Ascending aorta (tissue), 2 donors: Measurements from ENCODE around the gene FHOD1. TPM values are rescaled to one million over a fixed set of nuclear protein-coding genes. Genes with fewer than 3 reads are reported as not detected.

Source experiments
- DNase-seq, 2 donors: peaks; one replicate each; pipeline ENCODE4 v3.0.0-alpha.2; 2019; ENCODE audit warnings: low spot score in 2 of 2
- H3K27ac ChIP-seq, 2 donors: fragments of 200-600 bp; sonication (generic); one replicate each; pipeline ENCODE4 v1.5.1; 2016 to 2017; ENCODE audit warnings: mild to moderate bottlenecking in 1 of 2
- H3K27me3 ChIP-seq: fragments of 200-600 bp; sonication (generic); one replicate; pipeline ENCODE4 v1.5.1; 2017
- H3K36me3 ChIP-seq, 2 donors: fragments of 200-600 bp; sonication (generic); one replicate each; pipeline ENCODE4 v1.5.1; 2016
- H3K4me1 ChIP-seq, 2 donors: fragments of 200-600 bp; sonication (generic); one replicate each; pipeline ENCODE4 v1.5.1; 2016 to 2017; ENCODE audit warnings: mild to moderate bottlenecking in 1 of 2
- H3K4me3 ChIP-seq, 2 donors: fragments of 200-600 bp; sonication (generic); one replicate each; pipeline ENCODE4 v1.5.1; 2016 to 2017; ENCODE audit warnings: mild to moderate bottlenecking in 1 of 2
- H3K9me3 ChIP-seq, 2 donors: fragments of 200-600 bp; sonication (generic); one replicate each; pipeline ENCODE4 v1.5.1; 2016
- CTCF ChIP-seq, 3 experiments: fragments of 200-600 bp in 2 of 3; fragments of 450-650 bp in 1 of 3; sonication (generic) in 2 of 3; IDR thresholded peaks; one replicate each; pipeline ENCODE4 v1.5.1; 2016 to 2019; ENCODE audit warnings: antibody characterized with exemption in 3 of 3, mild to moderate bottlenecking in 1 of 3, moderate library complexity in 1 of 3
- intact Hi-C: fragments of 100-400 bp; cut with DNase I; formaldehyde crosslinking; loops from one replicate; pipeline ENCODE4 v1.15.1; 2023
- total RNA-seq: library from RNA; depleted of rRNA; stranded (reverse); fragments of >200 nt; gene quantifications from one replicate; pipeline ENCODE4 v1.1.0, GENCODE V29; 2016

The FHOD1 gene
- total RNA-seq, 1 donor from 2014 or later, result 20.2 TPM

- Histone ChIP-seq H3K4me1 (no peaks in the 10 kb centered on the region), H3K27me3 (no peaks in the 10 kb centered on the region), H3K36me3 (no peaks in the 10 kb centered on the region), H3K9me3 (no peaks in the 10 kb centered on the region), H3K27ac (no peak overlapping the region), H3K4me3 (no peak overlapping the region)
- no peak for TF ChIP-seq CTCF (IDR thresholded peaks at IDR 0.05)
- no peak for DNase-seq
- intact Hi-C loops, result no loop called here
These were observed 10.3 kb upstream of the FHOD1 start for GRCh38 chr16:67257486-67258160.

GRCh38 chr16:67256701-67257230 lies 9.5 kb upstream of the FHOD1 start:
- Histone ChIP-seq H3K27ac (no peak overlapping the region), H3K9me3 (no peaks in the 10 kb centered on the region), H3K27me3 (no peaks in the 10 kb centered on the region), H3K4me3 (no peak overlapping the region), H3K4me1 (no peaks in the 10 kb centered on the region), H3K36me3 (no peaks in the 10 kb centered on the region)
- intact Hi-C loops, result no loop called here
- no peak for TF ChIP-seq CTCF (IDR thresholded peaks at IDR 0.05)
- no peak for DNase-seq

GRCh38 chr16:67255553-67256221 lies 8.4 kb upstream of the FHOD1 start:
- no peaks in the 10 kb centered on the region for H3K4me1 ChIP-seq
- no peak for DNase-seq
- H3K36me3 ChIP-seq, result no peaks in the 10 kb centered on the region
- TF ChIP-seq CTCF (IDR thresholded peaks at IDR 0.05), result no peak
- H3K4me3 ChIP-seq, result no peak overlapping the region
- no peaks in the 10 kb centered on the region for H3K27me3 ChIP-seq
- no peak overlapping the region for H3K27ac ChIP-seq
- H3K9me3 ChIP-seq, result no peaks in the 10 kb centered on the region
- intact Hi-C loops, result no loop called here

- TF ChIP-seq CTCF (IDR thresholded peaks at IDR 0.05), result no peak
- Histone ChIP-seq H3K27me3 (no peaks in the 10 kb centered on the region), H3K4me3 (no peak overlapping the region), H3K36me3 (no peaks in the 10 kb centered on the region), H3K9me3 (no peaks in the 10 kb centered on the region), H3K4me1 (no peaks in the 10 kb centered on the region), H3K27ac (no peak overlapping the region)
- no peak for DNase-seq
- intact Hi-C loops, result no loop called here
These were observed 7.7 kb upstream of the FHOD1 start for GRCh38 chr16:67254801-67255552.

GRCh38 chr16:67252609-67253497 lies 5.6 kb upstream of the FHOD1 start:
- Histone ChIP-seq H3K36me3 (no peaks in the 10 kb centered on the region), H3K9me3 (no peaks in the 10 kb centered on the region), H3K27ac (no peak overlapping the region), H3K4me1 (peaks cover 10 to 15% of the 10 kb centered on the region in 2 donors), H3K4me3 (no peak overlapping the region), H3K27me3 (peaks cover 6% of the 10 kb centered on the region)
- TF ChIP-seq CTCF (IDR thresholded peaks at IDR 0.05), result no peak
- no peak for DNase-seq
- intact Hi-C loops, result no loop called here
